Omental fat pad (tissue), 4 donors: Measurements from ENCODE around the gene SNHG17. TPM values are rescaled to one million over a fixed set of nuclear protein-coding genes. Genes with fewer than 3 reads are reported as not detected.
A peak's percentile ranks its signal among the peaks of the same experiment; 100 is the strongest.

ENCODE experiments used
- ATAC-seq: fragments of 150-250 bp; one replicate; pipeline ENCODE4 v1.9.1; 2016; ENCODE audit warnings: mild to moderate bottlenecking, moderate library complexity; ENCODE audit not compliant: low FRiP score
- DNase-seq: peaks from one replicate; pipeline ENCODE4 v3.0.0-alpha.2; 2019; ENCODE audit warnings: low spot score
- total RNA-seq, 4 donors: library from RNA; depleted of rRNA; stranded (reverse); fragments of >200 nt; gene quantifications; one replicate each; pipeline ENCODE4 v1.1.0, GENCODE V29; 2016
- TF ChIP-seq, protein P1 (sequence below), 3 donors: fragments of 450-650 bp; IDR thresholded peaks; one replicate each; pipeline ENCODE4 v1.5.1; 2016 to 2017; ENCODE audit warnings: antibody characterized with exemption in 3 of 3, mild to moderate bottlenecking in 3 of 3, moderate library complexity in 2 of 3

The SNHG17 gene
- total RNA-seq, 4 donors from 2014 or later, result 19.5 to 66.1 (median 33.4) TPM

DNA sequence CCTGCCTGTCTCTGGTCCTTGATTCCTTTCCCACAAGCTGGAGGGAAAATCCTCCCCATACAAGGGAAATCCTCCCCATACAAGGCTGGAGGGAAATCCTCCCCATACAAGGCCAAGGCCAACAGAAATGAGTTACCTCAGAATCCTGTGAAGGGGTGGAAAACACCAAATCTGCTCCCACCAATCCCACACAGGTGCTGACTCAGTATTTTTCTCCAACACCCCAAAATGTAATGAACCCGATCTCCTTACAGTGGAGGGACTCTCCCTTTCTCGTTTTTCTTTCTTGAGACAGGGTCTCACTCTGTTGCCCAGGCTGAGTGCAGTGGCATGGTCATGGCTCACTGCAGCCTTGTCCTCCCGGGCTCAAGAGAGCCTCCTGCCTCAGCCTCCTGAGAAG is 6.3 kb downstream of the SNHG17 start:
- TF ChIP-seq, protein P1, sequence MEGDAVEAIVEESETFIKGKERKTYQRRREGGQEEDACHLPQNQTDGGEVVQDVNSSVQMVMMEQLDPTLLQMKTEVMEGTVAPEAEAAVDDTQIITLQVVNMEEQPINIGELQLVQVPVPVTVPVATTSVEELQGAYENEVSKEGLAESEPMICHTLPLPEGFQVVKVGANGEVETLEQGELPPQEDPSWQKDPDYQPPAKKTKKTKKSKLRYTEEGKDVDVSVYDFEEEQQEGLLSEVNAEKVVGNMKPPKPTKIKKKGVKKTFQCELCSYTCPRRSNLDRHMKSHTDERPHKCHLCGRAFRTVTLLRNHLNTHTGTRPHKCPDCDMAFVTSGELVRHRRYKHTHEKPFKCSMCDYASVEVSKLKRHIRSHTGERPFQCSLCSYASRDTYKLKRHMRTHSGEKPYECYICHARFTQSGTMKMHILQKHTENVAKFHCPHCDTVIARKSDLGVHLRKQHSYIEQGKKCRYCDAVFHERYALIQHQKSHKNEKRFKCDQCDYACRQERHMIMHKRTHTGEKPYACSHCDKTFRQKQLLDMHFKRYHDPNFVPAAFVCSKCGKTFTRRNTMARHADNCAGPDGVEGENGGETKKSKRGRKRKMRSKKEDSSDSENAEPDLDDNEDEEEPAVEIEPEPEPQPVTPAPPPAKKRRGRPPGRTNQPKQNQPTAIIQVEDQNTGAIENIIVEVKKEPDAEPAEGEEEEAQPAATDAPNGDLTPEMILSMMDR (IDR thresholded peaks at IDR 0.05), result no peak
- ATAC-seq, result no peak

DNA sequence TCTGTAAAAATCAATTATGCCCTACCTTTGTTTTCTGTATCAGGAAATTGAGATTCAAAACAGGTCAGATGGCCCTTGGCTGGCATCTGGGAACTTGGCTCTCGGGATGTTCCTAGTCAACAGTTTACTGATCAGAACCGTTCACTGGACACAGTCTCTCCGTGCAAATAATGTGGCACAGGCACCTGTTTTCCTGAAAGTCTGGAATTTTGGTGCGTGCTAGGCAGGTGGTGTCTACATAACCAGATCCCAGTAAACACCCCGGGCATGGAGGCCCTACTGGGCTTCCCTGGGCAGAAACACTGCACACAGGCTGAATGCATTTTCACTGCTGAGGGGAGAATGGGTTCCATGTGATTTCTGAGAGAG is 7.5 kb downstream of the SNHG17 start:
- ATAC-seq (no peak), DNase-seq (no peak)
- TF ChIP-seq, protein P1 (IDR thresholded peaks at IDR 0.05), result no peak

More for the DNA sequence above, 6.3 kb downstream of the SNHG17 start:
- DNase-seq, result no peak

DNA sequence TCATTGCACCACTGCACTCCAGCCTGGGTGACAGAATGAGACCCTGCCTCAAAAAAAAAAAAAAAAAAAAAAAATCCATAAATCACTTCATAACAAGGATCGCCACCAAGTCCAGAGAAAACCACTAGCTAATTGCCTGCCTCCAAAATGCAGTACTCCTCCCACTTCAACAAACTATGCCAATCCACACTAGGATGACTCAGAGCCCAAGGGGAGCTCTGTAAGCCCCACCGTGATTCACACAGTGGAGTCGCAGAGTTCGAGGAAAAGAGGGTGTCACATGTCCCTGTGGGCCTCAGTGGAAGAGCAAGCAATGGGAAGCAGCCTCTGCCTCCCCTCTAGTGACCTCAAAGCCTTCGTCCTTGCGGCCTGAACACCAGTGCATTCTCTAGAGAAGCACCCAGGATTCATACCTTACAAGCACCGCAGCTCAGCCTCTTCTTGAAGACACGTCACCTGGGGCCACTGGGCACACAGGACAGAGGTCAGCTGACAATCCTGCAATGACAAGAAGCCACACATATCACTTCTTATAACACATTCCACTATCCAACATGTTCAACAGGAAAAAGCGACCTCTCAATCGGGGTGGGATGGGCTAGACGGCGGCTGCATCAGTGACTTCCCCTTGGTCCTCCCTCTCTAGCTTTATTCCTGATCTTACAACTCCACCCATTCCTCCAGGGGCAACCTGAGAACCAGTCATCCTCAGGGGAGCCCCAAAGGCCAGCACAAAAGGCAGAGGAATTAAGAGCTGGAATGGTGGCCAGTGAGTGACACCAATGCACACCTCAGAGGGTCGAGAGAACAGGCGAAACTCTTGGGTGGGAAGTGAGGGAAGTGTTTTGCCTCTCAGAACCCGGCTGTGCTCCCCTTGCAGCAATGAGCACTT is 8.9 kb downstream of the SNHG17 start:
- TF ChIP-seq, protein P1 (IDR thresholded peaks at IDR 0.05), result no peak
- ATAC-seq, result peak; percentile 86

DNA sequence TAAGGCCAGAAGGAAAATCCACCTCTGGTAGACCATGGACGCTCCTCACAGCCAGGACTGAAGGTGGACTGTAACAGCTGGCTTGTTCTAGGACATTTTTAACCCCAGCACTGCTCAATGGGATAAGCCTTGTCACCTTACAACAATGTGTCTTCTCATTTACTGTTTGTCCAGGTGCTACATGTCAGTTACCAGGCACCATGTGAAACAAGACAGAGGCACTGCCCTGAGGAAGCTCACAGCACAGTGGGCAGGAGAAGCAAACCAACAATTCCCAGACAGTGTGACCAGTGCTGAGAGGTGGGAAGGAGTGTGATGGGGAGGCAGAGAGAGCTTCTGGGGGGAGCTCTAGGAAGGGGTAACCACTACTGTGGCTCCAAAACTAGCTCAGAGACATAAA is 10.7 kb downstream of the SNHG17 start:
- DNase-seq, result no peak

More for the DNA sequence above, 8.9 kb downstream of the SNHG17 start:
- DNase-seq, result no peak

DNA sequence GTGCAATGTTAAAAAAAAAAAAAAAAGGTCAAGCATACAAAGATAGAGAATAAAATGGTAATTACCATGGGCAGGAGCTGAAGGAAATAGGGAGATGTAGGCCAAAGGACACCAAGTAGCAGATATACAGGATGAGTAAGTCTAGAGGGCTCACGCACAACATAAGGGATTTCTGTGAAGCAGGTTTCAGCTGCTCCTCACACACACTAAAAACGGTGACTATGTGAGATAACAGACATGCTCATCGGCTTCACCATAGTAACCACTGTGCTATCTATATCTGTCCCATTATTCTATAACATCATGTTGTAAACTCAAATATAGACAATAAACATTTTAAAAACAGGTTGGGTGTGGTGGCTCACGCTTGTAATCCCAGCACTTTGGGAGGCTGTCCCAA is 11.6 kb downstream of the SNHG17 start:
- ATAC-seq, result no peak
- no peak for DNase-seq
- TF ChIP-seq, protein P1 (IDR thresholded peaks at IDR 0.05), result no peak

More for the DNA sequence above, 10.7 kb downstream of the SNHG17 start:
- TF ChIP-seq, protein P1 (IDR thresholded peaks at IDR 0.05), result no peak
- ATAC-seq, result no peak

DNA sequence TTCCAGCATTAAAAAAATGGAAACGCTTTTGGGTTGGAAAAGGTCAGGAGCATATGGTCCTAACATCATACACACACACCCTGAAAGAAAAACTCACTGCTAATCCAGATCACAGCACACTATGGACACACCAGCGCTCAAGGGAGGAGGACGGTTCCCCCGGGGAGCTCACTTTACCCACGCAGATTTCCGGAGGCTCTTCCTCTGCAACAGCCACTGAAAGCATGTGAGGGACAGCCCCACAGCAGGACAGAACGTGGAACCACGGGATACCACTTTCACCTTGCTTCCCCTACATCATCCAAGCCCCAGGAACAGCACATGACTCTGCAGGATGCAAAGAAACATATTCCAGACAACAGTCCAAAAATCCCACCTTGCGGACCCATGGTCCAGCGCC is 13.2 kb downstream of the SNHG17 start:
- ATAC-seq (no peak), DNase-seq (no peak)
- TF ChIP-seq, protein P1 (IDR thresholded peaks at IDR 0.05), result no peak
